HEK293 (cell line): ENCODE measurements around the gene CSF3.

Source experiments
- CTCF ChIA-PET: fragments of 350-600 bp; formaldehyde crosslinking; extraction: SDS; loops from one replicate; lab custom pipeline; 2021; ENCODE audit warnings: antibody characterized with exemption; lab: Yijun Ruan, JAX
- POLR2A ChIA-PET: fragments of 300-600 bp; formaldehyde crosslinking; extraction: SDS; loops from one replicate; lab custom pipeline; 2020; ENCODE audit warnings: antibody characterized with exemption, inconsistent platforms; lab: Yijun Ruan, JAX
- H3K27ac ChIP-seq: fragments of 200-500 bp; sonication (Bioruptor generic); 2 replicates; pipeline ENCODE4 v1.5.1; 2014; ENCODE audit warnings: low read depth, low read length, control low read depth, inconsistent platforms; ENCODE audit errors: extremely low read depth
- H3K36me3 ChIP-seq, 2 experiments: fragments of 200-500 bp in 1 of 2; sonication (Bioruptor generic) in 1 of 2; 1 replicate in 1 of 2; 2 replicates in 1 of 2; pipeline ENCODE4 v1.5.1; 2014 to 2017; ENCODE audit warnings: inconsistent platforms in 2 of 2, low read length in 2 of 2; ENCODE audit not compliant: control insufficient read depth in 2 of 2, insufficient read depth in 1 of 2
- H3K4me1 ChIP-seq: fragments of 200-500 bp; sonication (Bioruptor generic); 2 replicates; pipeline ENCODE4 v1.5.1; 2014; ENCODE audit warnings: mild to moderate bottlenecking, low read length, inconsistent platforms; ENCODE audit not compliant: control insufficient read depth, insufficient read depth
- H3K4me3 ChIP-seq: 2 replicates; pipeline ENCODE4 v1.5.1; 2011; ENCODE audit warnings: low read depth, mild to moderate bottlenecking, control low read depth, low read length, moderate library complexity
- H3K9me3 ChIP-seq: fragments of 200-500 bp; sonication (Bioruptor generic); 2 replicates; pipeline ENCODE4 v1.5.1; 2014; ENCODE audit warnings: low read depth, low read length, inconsistent platforms; ENCODE audit not compliant: control insufficient read depth, insufficient read depth
- ELK4 ChIP-seq: IDR thresholded peaks from 2 replicates; pipeline ENCODE4 v1.6.1; 2011; ENCODE audit warnings: mild to moderate bottlenecking, low read depth, low read length, borderline replicate concordance
- GLIS1 ChIP-seq: fragments of 450-650 bp; formaldehyde crosslinking; IDR thresholded peaks from 2 replicates; pipeline ENCODE4 v1.5.1; 2016; ENCODE audit warnings: missing biosample characterization, missing genetic modification characterization
- PBX3 ChIP-seq: sonication (generic); formaldehyde crosslinking; IDR thresholded peaks from 2 replicates; pipeline ENCODE4 v1.8.1; 2022; ENCODE audit warnings: mild to moderate bottlenecking, moderate library complexity, missing genetic modification reagents
- PRDM10 ChIP-seq: fragments of 450-650 bp; formaldehyde crosslinking; IDR thresholded peaks from 2 replicates; pipeline ENCODE4 v1.5.1; 2016; ENCODE audit warnings: missing biosample characterization, missing genetic modification characterization
- PRDM2 ChIP-seq: fragments of 450-650 bp; formaldehyde crosslinking; IDR thresholded peaks from 2 replicates; pipeline ENCODE4 v1.5.1; 2016; ENCODE audit warnings: missing biosample characterization, missing genetic modification characterization, borderline replicate concordance
- ZNF175 ChIP-seq: fragments of 450-650 bp; formaldehyde crosslinking; IDR thresholded peaks from 2 replicates; pipeline ENCODE4 v1.5.1; 2016; ENCODE audit warnings: missing biosample characterization, missing genetic modification characterization
- ZNF18 ChIP-seq: fragments of 450-650 bp; formaldehyde crosslinking; IDR thresholded peaks from 2 replicates; pipeline ENCODE4 v1.5.1; 2016; ENCODE audit warnings: missing biosample characterization, missing genetic modification characterization
- ZNF266 ChIP-seq: fragments of 450-650 bp; formaldehyde crosslinking; IDR thresholded peaks from 2 replicates; pipeline ENCODE4 v1.5.1; 2016; ENCODE audit warnings: missing biosample characterization, missing genetic modification characterization, low read depth
- ZNF341 ChIP-seq: fragments of 450-650 bp; formaldehyde crosslinking; IDR thresholded peaks from 2 replicates; pipeline ENCODE4; 2016; ENCODE audit warnings: low read depth, missing biosample characterization, missing genetic modification characterization
- ZNF416 ChIP-seq: fragments of 450-650 bp; formaldehyde crosslinking; IDR thresholded peaks from 2 replicates; pipeline ENCODE4 v1.5.1; 2016; ENCODE audit warnings: missing biosample characterization, missing genetic modification characterization
- ZNF423 ChIP-seq: fragments of 450-650 bp; formaldehyde crosslinking; IDR thresholded peaks from 2 replicates; pipeline ENCODE4 v1.5.1; 2016; ENCODE audit warnings: missing biosample characterization, missing genetic modification characterization
- ZNF514 ChIP-seq: fragments of 450-650 bp; formaldehyde crosslinking; IDR thresholded peaks from 2 replicates; pipeline ENCODE4 v1.5.1; 2016; ENCODE audit warnings: missing biosample characterization, missing genetic modification characterization
- ZNF544 ChIP-seq: fragments of 450-650 bp; formaldehyde crosslinking; IDR thresholded peaks from 2 replicates; pipeline ENCODE4 v1.5.0; 2017; ENCODE audit warnings: missing biosample characterization, missing genetic modification characterization
- ZNF560 ChIP-seq: fragments of 450-650 bp; formaldehyde crosslinking; IDR thresholded peaks from 2 replicates; pipeline ENCODE4 v1.5.1; 2017; ENCODE audit warnings: missing biosample characterization, missing genetic modification characterization, borderline replicate concordance
- ZNF670 ChIP-seq: fragments of 450-650 bp; formaldehyde crosslinking; IDR thresholded peaks from 2 replicates; pipeline ENCODE4 v1.5.1; 2016; ENCODE audit warnings: missing biosample characterization, missing genetic modification characterization, low read depth
- ZNF837 ChIP-seq: fragments of 450-650 bp; formaldehyde crosslinking; IDR thresholded peaks from 2 replicates; pipeline ENCODE4 v1.5.1; 2016; ENCODE audit warnings: missing biosample characterization, missing genetic modification characterization

Gene CSF3

GRCh38 chr17:40023590-40024292 is 8.5 kb downstream of the CSF3 start (continued):
- 0 out of 2 replicates have a peak, but pooled peaks have one; percentile 58 for TF ChIP-seq PRDM10

- peaks cover 16% of the 10 kb centered on the region for H3K4me1 ChIP-seq
- ChIA-PET POLR2A (no interaction called here), CTCF (interaction anchor here (0.6 to 11.2 kb wide), 13 partner anchors 13 to 327 kb away, joined by 3 to 268 read pairs (median 6); partner anchors contain the start of genes CSF3 and MED24)
- TF ChIP-seq PRDM10 (no peak), ZNF837 (no peak), ZNF670 (no peak), PBX3 (CRISPR knock-in tag) (no peak), GLIS1 (tag by site-specific recombination) (no peak), ZNF341 (no peak), ZNF514 (tag by site-specific recombination) (no peak), ZNF416 (tag by site-specific recombination) (no peak), ZNF266 (tag by site-specific recombination) (no peak), ZNF544 (no peak), ZNF560 (tag by site-specific recombination) (no peak), ZNF175 (no peak), ELK4 (no peak), ZNF18 (tag by site-specific recombination) (no peak), ZNF423 (tag by site-specific recombination) (no peak), PRDM2 (tag by site-specific recombination) (no peak)
- H3K9me3 ChIP-seq: no peaks in the 10 kb centered on the region
- H3K27ac ChIP-seq: no peak overlapping the region
- peaks cover 41 to 93% of the 10 kb centered on the region in 2 experiments for H3K36me3 ChIP-seq
- H3K4me3 ChIP-seq: no peak overlapping the region
Observed at GRCh38 chr17:40024901-40025300, 9.7 kb downstream of the CSF3 start.
